Activated CD8-positive, alpha-beta memory T cell treated with anti-CD3 and anti-CD28 coated beads for 4 hours (primary cell): Measurements from ENCODE around the gene NLRP9.

Experiments
- DNase-seq, 2 donors: peaks; one replicate each; pipeline ENCODE4 v3.0.0-alpha.2; 2020; ENCODE audit warnings: low read depth in 2 of 2

Gene NLRP9

GRCh38 chr19:55704494-55705245, 33.5 kb downstream of the NLRP9 start:
- no peak for DNase-seq

DNA sequence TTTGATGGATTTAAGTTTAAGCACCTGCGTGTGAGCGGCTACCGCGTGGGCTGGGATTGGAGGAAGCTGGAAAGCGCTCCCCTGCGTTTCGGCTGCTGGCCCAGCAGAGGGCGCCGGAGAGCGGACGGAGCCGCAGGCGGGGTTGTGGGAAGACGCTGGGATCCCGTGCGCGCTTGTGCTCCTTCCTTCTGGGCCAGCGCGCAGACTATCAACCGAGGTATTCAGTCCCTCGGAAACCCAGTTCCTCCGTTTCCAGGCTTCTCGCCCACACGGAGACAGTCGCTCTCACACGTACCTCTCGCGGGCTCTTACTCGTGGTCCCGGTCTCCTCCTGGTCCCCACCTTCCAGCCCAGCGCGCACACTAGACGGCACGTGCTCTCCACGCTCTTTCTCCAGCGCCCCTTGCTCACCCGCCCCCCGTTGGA, 34.4 kb downstream of the NLRP9 start:
- no peak for DNase-seq

DNA sequence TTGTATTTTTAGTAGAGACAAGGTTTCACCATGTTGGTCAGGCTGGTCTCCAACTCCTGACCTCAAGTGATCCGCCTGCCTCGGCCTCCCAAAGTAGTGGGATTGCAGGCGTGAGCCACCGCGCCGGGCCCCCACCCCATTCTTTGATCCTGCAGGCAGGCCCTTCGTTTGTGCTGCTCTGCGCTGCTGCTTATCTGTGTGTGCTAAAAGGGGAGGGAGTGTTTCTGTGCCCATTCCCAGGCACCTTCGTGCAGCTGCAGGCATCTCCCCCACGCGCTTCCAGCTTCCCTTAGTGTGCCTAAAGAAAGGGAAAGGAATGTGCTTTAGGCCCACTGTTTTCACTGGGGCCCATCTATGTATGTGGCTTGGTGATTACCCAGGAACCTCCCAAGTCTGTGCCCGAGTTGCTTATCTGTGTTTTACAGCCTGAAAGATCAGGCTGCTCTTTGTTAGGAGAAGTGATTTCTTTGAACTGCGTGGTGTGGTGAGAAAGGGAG, 36.0 kb downstream of the NLRP9 start:
- no peak for DNase-seq

- no peak for DNase-seq
Observed at GRCh38 chr19:55700813-55701212, 37.4 kb downstream of the NLRP9 start.

DNA sequence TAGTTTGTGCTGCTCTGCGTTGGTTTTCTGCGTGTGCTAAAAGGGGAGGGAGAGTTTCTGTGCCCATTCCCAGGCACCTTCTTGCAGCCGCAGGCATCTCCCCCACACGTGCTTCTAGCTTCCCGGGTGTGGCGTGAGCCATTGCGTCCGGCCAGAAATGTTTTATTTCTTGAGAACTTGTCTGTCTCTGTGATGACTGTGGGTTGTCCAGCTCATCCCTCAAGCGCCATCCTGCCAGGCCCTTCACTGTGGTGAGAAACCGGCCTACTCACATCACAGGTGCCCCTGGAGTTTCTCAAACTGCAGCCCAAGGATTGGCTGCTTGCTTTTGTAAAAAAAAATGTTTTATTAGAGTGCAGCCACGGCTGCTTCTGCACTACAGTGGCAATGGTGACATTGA, 39.0 kb downstream of the NLRP9 start:
- DNase-seq: no peak

- DNase-seq: no peak
Observed at GRCh38 chr19:55698256-55698655, 39.9 kb downstream of the NLRP9 start.

DNA sequence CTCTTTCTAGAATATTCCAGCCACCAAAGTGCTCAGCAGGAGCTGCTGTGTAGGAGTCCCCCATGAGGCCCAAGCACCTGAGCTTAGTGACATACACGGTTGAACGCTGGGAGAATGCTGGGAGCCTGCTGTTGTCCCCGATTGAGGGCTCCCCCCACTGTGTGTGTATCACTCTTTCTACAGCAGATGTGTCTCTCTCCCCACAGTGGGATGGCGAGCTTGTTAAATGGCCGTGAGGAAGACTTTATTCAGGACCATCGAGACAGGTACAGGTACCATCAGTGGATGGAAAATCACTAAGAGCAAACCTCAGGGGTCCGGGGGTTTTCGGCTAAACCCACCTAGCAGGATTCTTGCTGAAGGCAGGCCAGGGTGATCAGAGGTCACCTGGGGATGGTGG, 40.5 kb downstream of the NLRP9 start:
- DNase-seq: no peak

DNA sequence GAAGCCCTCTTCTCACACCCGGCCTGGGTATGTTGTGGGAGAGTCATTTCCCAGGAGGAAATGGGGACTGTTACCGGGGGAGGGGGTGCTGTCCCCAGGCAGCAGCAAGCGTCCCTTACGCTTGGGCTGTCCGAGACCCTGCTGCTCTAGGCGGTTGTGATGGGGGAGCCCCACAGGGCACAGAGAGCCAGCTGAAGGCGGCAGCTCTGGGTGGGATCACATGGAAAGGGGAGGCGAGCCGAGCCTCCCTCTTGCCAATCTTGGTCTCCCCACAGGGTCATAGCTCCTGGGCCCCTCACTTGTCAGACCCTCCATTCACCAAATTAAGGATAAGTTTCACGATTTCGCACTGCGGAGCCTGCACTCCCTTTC, 41.1 kb downstream of the NLRP9 start:
- no peak for DNase-seq

- no peak for DNase-seq
Observed at GRCh38 chr19:55696301-55697068, 41.7 kb downstream of the NLRP9 start.

DNA sequence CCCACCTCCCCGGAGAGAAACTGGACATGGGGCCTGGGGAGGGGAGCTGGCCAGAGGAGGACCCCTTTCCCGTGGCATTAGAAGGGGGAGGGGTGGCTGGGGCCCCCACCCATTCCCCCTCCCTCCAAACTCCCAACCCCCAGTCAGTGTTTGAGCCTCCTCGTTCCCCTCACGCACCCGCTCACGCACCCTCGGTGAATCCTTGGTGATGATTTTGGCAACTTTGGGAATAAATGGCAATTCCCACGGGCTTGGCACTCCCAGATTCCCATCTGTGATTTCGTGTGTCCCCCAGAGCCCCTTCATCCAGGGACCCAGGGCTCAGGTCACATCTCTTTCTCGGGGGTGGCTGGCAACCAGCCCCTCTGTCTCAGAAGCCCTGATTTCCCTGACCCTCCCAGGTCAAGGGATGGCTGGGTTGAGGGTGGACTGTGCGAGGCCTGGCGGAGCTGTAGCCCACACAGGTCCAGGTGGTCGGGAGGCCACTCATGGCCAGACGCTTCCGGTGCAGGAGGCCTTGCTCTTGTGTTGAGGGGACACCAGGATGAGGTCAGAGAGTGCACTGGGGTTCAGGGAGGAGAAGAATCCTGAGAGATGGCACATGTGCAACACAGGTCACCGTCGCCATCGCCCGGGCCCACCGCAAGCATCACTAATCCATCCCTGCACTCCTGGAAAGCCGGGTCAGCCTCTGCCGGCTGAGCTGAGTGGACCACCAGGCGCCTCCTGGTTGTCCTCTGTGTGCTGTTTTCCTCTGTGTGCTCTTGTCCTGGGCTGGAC, 42.5 kb downstream of the NLRP9 start:
- no peak for DNase-seq

DNA sequence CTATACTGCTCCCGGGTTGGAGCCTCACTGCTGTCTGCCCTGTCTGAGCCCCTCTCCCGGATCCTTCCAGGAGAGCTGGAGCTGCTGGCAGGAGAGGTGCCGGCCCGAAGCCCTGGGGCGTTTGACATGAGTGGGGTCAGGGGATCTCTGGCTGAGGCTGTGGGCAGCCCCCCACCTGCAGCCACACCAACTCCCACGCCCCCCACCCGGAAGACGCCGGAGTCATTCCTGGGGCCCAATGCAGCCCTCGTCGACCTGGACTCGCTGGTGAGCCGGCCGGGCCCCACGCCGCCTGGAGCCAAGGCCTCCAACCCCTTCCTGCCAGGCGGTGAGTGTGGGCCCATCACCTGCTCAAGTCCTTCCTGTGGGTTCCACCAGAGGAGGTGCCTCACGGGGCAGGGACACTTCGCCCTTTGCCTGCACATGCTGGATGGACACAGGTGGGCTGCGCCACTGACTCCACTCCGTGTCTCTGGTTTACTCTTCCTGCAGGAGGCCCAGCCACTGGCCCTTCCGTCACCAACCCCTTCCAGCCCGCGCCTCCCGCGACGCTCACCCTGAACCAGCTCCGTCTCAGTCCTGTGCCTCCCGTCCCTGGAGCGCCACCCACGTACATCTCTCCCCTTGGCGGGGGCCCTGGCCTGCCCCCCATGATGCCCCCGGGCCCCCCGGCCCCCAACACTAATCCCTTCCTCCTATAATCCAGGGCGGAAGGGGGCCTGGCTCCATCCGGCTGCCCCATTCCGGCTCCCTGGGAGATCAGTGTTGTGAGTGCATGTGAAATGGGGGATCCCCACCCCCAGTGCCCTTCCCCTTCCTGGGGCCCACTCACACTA, 43.3 kb downstream of the NLRP9 start:
- no peak for DNase-seq

DNA sequence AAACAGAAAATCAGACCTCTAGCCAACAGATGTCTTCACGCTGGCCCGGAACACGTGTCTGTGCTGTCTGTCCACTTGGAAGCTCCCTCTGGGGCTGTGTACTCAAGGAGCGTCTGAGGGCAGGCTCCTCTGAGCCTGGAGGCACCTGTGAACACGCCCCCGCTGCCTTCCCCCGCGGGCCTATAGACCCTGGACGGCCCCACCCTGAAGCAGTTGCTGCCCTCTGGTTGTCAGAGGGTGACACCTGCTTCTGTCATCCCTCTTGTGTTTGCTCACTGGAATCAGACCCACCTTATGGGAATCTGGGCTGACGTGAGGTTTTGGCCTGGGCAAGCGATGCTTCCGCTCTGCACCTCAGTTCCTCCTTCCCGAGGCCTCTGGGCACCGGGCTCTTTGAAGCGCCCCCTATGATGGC, 44.0 kb downstream of the NLRP9 start:
- DNase-seq: no peak

DNA sequence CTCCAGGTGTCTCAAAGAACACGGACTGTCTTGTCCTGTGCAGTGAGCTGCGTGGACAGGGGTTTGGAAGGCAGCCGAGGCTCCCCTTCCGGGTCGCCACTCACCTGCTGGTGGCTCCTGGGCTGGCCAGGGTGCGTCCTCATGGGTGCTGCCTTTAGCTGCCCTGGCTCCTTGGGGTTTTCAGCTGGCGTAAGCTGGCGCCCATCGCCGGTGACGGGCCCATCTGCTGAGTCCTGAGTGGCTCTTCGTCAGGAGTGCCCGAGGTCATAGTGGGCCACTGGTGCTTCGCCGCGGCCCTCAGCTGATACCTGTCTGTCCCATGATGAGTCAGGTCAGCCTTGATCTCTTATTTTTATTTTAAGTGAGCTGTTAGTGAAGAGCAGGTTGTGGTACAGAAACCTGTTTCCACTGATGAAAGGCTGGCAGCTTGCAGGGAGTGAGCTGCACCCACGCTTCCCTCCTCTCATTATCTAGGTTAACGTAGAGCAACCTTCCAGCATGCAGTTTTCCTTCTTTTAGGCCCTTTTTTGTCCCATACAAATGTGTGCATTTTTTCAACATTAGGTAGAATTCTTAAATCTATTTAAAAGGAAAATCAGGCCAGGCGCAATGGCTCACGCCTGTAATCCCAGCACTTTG, 44.7 kb downstream of the NLRP9 start:
- no peak for DNase-seq

- DNase-seq: no peak
Observed at GRCh38 chr19:55692681-55693081, 45.5 kb downstream of the NLRP9 start.

DNA sequence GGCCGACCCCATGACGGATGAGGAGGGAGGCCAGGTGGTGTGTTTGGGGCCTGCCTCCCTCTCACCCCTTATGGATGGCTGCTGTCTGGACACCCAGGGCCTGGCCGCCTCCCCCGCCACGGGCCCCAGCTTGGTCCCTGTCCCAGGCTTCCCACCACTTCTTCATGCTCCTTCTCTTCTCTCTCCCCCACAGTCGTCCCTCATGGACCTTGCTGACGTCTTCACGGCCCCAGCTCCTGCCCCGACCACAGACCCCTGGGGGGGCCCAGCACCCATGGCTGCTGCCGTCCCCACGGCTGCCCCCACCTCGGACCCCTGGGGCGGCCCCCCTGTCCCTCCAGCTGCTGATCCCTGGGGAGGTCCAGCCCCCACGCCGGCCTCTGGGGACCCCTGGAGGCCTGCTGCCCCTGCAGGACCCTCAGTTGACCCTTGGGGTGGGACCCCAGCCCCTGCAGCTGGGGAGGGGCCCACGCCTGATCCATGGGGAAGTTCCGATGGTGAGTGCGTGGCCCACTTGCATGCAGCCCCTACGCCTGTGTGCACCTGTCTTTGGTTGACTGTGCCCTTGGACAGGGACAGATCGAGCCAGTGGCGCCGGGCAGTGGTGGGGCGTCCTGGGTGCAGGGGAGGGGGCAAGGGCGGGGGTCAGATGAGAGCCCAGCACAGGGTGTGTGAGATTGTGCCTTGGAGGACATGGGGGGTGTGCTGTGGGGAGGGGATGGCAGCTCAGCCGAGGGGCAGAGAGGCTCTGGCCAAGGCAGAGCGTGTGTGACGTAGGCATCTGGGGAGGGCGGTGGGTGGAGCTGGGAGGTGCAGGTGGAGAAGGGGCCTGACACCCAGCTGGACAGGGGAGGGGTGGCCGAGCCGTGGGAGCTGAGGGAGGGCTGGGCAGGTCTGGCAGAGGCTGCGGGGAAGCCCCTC, 46.4 kb downstream of the NLRP9 start:
- DNase-seq: no peak

- no peak for DNase-seq
Observed at GRCh38 chr19:55690769-55691545, 47.2 kb downstream of the NLRP9 start.

DNA sequence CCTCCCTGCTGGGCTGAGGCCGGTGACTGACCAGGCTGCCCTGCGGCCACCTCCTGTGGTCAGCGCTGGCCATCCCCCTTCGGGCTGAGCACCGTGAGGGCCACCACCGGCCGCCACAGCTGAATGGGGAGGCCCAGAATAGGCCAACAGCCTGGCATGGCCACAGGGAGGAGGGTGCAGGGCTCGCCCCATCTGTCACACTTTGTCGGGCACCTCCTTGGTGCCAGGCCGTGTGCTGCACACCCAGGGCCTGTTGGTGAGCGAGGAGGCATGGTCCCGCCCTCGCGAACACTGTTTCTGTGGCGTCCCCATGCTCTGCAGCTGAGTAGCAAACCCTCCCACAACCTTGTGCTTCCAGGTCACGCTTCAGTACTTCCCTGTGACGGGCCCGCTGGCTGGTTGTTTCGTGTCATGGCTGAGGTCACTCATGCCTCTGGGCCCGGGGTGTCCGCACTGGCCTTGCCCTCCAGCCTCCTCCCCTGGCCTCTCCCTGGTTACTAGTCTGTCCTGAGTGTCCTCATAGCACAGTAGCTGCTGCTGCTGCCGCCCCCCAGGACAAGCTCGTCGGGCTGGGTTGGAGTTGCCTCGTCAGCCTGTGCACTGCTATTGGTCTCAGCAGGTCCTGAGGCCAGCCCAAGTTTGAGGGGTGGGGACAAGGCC, 48.0 kb downstream of the NLRP9 start:
- DNase-seq: no peak

DNA sequence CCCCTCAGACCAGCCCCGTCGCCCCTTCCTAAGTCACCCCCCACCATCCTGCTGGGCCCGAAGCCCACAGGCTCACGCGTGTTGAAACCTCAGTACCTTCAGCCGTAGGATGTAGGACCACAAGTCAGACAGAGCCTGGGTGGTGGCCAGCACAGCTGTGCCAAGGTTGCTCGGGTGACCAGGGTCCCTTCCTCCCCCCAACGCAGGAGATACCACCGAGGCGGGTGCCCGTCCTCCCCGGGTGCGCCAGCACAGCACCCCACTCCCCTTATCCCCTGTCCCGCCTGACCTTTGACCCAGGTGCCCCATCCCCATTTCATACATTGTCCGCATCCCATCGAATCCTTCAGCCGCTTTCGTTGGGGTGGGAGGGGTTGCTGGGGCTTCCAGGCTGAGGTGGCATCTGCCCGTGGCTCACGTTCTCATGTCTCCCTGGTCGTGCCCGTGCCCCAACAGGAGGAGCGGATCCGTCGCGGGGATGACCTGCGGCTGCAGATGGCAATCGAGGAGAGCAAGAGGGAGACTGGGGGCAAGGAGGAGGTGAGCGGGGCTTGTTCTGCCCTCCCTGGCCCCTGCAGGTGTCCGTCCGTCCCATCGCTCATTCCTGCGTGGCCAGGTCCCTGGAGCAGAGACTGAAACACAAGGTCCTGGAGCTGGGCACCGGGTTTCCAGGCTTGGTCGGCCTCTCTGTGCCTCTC, 48.6 kb downstream of the NLRP9 start:
- no peak for DNase-seq
